B cell (primary cell): Measurements from ENCODE around the gene TUBA8.

Source experiments
- CTCF ChIP-seq: fragments of 200-600 bp; IDR thresholded peaks from one replicate; pipeline ENCODE4 v1.8.0; 2022; ENCODE audit warnings: antibody characterized with exemption, mild to moderate bottlenecking
- EZH2 ChIP-seq: IDR thresholded peaks from 2 replicates; pipeline ENCODE4 v1.6.1; 2012; ENCODE audit warnings: borderline replicate concordance, low read depth, mild to moderate bottlenecking, moderate library complexity, low read length; ENCODE audit not compliant: insufficient read depth, poor library complexity, severe bottlenecking

- TF ChIP-seq CTCF (no peak), EZH2 (no peak)
These were observed 37.1 kb upstream of the TUBA8 start for GRCh38 chr22:18073467-18073866.
